GM12892 (cell line): ENCODE results near the gene NELL2.
"Not testable (repeated sequence)": the region's sequence is repeated elsewhere in the genome, so short reads cannot be mapped to it uniquely, and the experiment has no call there.

Experiments
- POLR2A ChIP-seq: IDR thresholded peaks from 2 replicates; pipeline ENCODE4 v1.6.1; 2011; ENCODE audit warnings: low read depth, low read length, control low read depth
- POLR2AphosphoS5 ChIP-seq: IDR thresholded peaks from 2 replicates; pipeline ENCODE4 v1.6.1; 2011; ENCODE audit warnings: low read depth, low read length, control low read depth
- TAF1 ChIP-seq: IDR thresholded peaks from 2 replicates; pipeline ENCODE4 v1.6.1; 2011; ENCODE audit warnings: low read depth, mild to moderate bottlenecking, control low read depth, low read length, borderline replicate concordance

GRCh38 chr12:44898108-44898507 is 22.0 kb upstream of the NELL2 start:
- TF ChIP-seq POLR2A, TAF1, POLR2AphosphoS5: not testable (repeated sequence)
